Activated CD8-positive, alpha-beta T cell treated with anti-CD3 and anti-CD28 coated beads for 36 hours (primary cell): Measurements from ENCODE around the gene C10orf90. TPM values are rescaled to one million over a fixed set of nuclear protein-coding genes. Genes with fewer than 3 reads are reported as not detected.

Experiments
- ATAC-seq: fragments of 200-7000 bp; cut with Tn5 transposase; one replicate; pipeline ENCODE4 v1.10.0; 2021; ENCODE audit warnings: mild to moderate bottlenecking, moderate library complexity
- CTCF ChIA-PET: fragments of 350-600 bp; sonication (Branson Sonifier 250); formaldehyde crosslinking; loops from one replicate; lab custom pipeline; 2021; ENCODE audit warnings: antibody characterized with exemption; lab: Charles Lee
- POLR2A ChIA-PET: fragments of 350-600 bp; sonication (Branson Sonifier 250); formaldehyde crosslinking; loops from one replicate; lab custom pipeline; 2021; ENCODE audit warnings: antibody characterized with exemption; lab: Charles Lee
- DNase-seq: peaks from one replicate; pipeline ENCODE4 v3.0.0-alpha.2; 2020
- H3K27ac Mint-ChIP-seq: one replicate; pipeline ENCODE4 v1.8.0; 2021; ENCODE audit warnings: mild to moderate bottlenecking, mixed read lengths
- H3K27me3 Mint-ChIP-seq: one replicate; pipeline ENCODE4 v1.8.0; 2021; ENCODE audit warnings: mixed read lengths
- H3K36me3 Mint-ChIP-seq: one replicate; pipeline ENCODE4 v1.8.0; 2021; ENCODE audit warnings: low read depth, mixed read lengths
- H3K4me1 Mint-ChIP-seq: one replicate; pipeline ENCODE4 v1.8.0; 2021; ENCODE audit warnings: low read depth, mixed read lengths
- H3K4me3 Mint-ChIP-seq: one replicate; pipeline ENCODE4 v1.8.0; 2021; ENCODE audit warnings: mild to moderate bottlenecking, moderate library complexity, mixed read lengths
- H3K9me3 Mint-ChIP-seq: one replicate; pipeline ENCODE4 v1.8.0; 2021; ENCODE audit warnings: mixed read lengths
- intact Hi-C: fragments of 100-400 bp; cut with micrococcal nuclease; formaldehyde crosslinking; loops from one replicate; pipeline ENCODE4 v1.10.0; 2022
- total RNA-seq, 2 experiments: library from RNA; stranded (reverse); gene quantifications; one replicate each; pipeline ENCODE4 v1.2.3, GENCODE V29; 2021
- TF ChIP-seq, protein P1 (sequence below): fragments of 200-600 bp; IDR thresholded peaks from one replicate; pipeline ENCODE4 v1.8.0; 2022; ENCODE audit warnings: antibody characterized with exemption, mild to moderate bottlenecking

The C10orf90 gene
- total RNA-seq, 2 experiments from 2014 or later, result not detected

GRCh38 chr10:126533644-126534043, 136.8 kb downstream of the C10orf90 start:
- Mint-ChIP-seq H3K27me3 (no peaks in the 10 kb centered on the region), H3K4me1 (no peaks in the 10 kb centered on the region), H3K36me3 (no peaks in the 10 kb centered on the region), H3K9me3 (no peaks in the 10 kb centered on the region), H3K27ac (no peak overlapping the region), H3K4me3 (no peak overlapping the region)
- DNase-seq (no peak), ATAC-seq (no peak)
- TF ChIP-seq, protein P1, sequence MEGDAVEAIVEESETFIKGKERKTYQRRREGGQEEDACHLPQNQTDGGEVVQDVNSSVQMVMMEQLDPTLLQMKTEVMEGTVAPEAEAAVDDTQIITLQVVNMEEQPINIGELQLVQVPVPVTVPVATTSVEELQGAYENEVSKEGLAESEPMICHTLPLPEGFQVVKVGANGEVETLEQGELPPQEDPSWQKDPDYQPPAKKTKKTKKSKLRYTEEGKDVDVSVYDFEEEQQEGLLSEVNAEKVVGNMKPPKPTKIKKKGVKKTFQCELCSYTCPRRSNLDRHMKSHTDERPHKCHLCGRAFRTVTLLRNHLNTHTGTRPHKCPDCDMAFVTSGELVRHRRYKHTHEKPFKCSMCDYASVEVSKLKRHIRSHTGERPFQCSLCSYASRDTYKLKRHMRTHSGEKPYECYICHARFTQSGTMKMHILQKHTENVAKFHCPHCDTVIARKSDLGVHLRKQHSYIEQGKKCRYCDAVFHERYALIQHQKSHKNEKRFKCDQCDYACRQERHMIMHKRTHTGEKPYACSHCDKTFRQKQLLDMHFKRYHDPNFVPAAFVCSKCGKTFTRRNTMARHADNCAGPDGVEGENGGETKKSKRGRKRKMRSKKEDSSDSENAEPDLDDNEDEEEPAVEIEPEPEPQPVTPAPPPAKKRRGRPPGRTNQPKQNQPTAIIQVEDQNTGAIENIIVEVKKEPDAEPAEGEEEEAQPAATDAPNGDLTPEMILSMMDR, result no peak
- ChIA-PET POLR2A (no interaction called here), CTCF (no interaction called here)
- intact Hi-C loops, result no loop called here

DNA sequence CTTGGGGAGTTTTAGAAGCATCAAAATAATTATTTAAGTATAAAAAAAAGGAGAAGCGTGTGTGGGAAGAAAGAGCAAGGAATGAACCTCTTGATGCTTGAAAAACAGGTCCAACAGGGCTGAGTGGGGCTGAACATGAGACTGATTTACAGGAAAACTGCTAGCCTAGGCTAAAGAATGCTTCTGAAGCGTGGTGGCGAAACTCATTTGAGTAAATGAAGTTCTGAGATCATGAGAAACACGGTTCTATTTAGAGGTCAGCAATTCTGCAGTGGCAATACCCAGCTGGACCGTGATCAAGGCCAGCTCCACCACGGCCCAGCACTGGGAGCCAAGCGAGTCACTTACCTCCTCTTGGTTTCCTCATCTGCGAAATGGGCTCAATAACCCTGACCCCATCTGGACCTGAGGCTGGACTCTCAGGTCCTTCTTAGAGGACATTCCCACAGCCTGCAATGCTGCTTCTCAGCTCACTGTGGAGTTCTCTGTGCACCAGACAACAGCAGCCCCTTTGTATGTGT, 142.1 kb downstream of the C10orf90 start:
- ATAC-seq (no peak), DNase-seq (no peak)
- no peaks in the 10 kb centered on the region for H3K4me1 Mint-ChIP-seq
- no peak overlapping the region for H3K4me3 Mint-ChIP-seq
- H3K9me3 Mint-ChIP-seq, result no peaks in the 10 kb centered on the region
- TF ChIP-seq, protein P1, result no peak
- H3K27ac Mint-ChIP-seq, result no peak overlapping the region
- ChIA-PET CTCF (no interaction called here), POLR2A (no interaction called here)
- intact Hi-C loops, result no loop called here
- H3K27me3 Mint-ChIP-seq, result no peaks in the 10 kb centered on the region
- H3K36me3 Mint-ChIP-seq, result no peaks in the 10 kb centered on the region

GRCh38 chr10:126527645-126528314, 142.7 kb downstream of the C10orf90 start:
- ChIA-PET CTCF (no interaction called here), POLR2A (no interaction called here)
- DNase-seq (no peak), ATAC-seq (no peak)
- no peak overlapping the region for H3K27ac Mint-ChIP-seq
- no peaks in the 10 kb centered on the region for H3K36me3 Mint-ChIP-seq
- no peak overlapping the region for H3K4me3 Mint-ChIP-seq
- no peaks in the 10 kb centered on the region for H3K9me3 Mint-ChIP-seq
- H3K27me3 Mint-ChIP-seq, result no peaks in the 10 kb centered on the region
- H3K4me1 Mint-ChIP-seq, result no peaks in the 10 kb centered on the region
- TF ChIP-seq, protein P1, result no peak
- intact Hi-C loops, result no loop called here

DNA sequence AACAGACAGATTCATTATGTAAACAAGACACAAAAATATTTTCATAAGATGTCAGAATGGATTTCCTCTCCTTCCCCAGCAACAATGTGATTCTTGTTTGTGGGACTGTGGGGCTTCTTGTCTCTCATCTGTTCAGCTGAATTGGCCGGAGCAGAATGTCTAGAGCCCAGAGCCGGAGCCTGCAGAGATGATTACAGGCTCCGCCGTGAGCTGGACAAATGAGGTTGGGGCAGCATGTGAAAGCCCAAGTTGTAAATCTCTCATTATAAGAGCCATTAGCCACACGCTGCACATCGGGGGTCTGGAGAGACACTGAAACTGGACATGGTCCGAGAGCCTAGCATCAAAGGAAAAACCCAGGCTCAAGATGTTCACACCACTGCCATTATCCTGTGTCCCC, 145.2 kb downstream of the C10orf90 start:
- H3K27ac Mint-ChIP-seq, result no peak overlapping the region
- H3K27me3 Mint-ChIP-seq, result no peaks in the 10 kb centered on the region
- no peak for ATAC-seq
- H3K4me3 Mint-ChIP-seq, result no peak overlapping the region
- ChIA-PET CTCF (no interaction called here), POLR2A (no interaction called here)
- H3K36me3 Mint-ChIP-seq, result no peaks in the 10 kb centered on the region
- intact Hi-C loops, result no loop called here
- DNase-seq, result no peak
- TF ChIP-seq, protein P1, result no peak
- no peaks in the 10 kb centered on the region for H3K9me3 Mint-ChIP-seq
- no peaks in the 10 kb centered on the region for H3K4me1 Mint-ChIP-seq

DNA sequence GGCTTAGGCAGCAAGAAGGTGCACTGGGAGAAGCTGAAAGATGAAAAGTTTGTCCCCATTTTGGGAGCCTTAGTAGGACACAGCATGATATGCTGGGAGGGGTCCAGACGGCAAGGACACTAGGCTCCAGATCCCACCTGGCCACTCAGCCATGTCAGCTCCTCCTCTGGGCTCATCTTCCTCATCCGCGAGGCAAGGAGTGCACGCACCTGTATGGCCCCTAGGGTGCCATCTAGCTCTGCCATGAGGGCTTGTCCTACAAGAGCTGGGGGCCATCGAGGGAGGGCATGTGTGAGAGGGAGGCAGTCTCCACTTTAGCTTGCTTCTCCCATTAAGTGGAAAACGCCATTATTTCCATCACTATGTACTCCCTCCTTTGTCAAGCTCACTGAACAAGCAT, 146.0 kb downstream of the C10orf90 start:
- H3K4me1 Mint-ChIP-seq, result no peaks in the 10 kb centered on the region
- H3K36me3 Mint-ChIP-seq, result no peaks in the 10 kb centered on the region
- H3K9me3 Mint-ChIP-seq, result no peaks in the 10 kb centered on the region
- POLR2A ChIA-PET, result no interaction called here
- no peak overlapping the region for H3K4me3 Mint-ChIP-seq
- DNase-seq, result no peak
- TF ChIP-seq, protein P1, result no peak
- ATAC-seq, result no peak
- H3K27me3 Mint-ChIP-seq, result no peaks in the 10 kb centered on the region
- H3K27ac Mint-ChIP-seq, result no peak overlapping the region
- intact Hi-C loops, result no loop called here
- CTCF ChIA-PET, result interaction anchor here (1.0 kb wide), 1 partner anchor 591 kb away, joined by 3 read pairs; no protein-coding TSS in a partner anchor
